HG02981 (cell line): Measurements from ENCODE around the gene RNF168.
A peak's percentile ranks its signal among the peaks of the same experiment; 100 is the strongest.
"Not testable (repeated sequence)": the region's sequence is repeated elsewhere in the genome, so short reads cannot be mapped to it uniquely, and the experiment has no call there.

Source experiments
- ATAC-seq: cut with Tn5 transposase; IDR thresholded peaks from one replicate; pipeline ENCODE4 v1.9.1; 2021; ENCODE audit warnings: mild to moderate bottlenecking, moderate library complexity; ENCODE audit not compliant: unreplicated experiment

Gene RNF168

DNA sequence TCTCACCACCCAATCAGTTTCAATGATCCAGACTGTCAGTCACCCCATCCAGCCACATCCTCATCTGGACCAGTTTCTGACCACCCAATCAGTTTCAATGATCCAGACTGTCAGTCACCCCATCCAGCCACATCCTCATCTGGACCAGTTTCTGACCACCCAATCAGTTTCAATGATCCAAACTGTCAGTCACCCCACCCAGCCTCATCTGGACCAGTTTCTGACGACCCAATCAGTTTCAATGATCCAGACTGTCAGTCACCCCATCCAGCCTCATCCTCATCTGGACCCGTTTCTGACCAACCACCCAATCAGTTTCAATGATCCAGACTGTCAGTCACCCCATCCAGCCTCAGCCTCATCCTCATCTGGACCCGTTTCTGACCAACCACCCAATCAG is 33.4 kb downstream of the RNF168 start:
- ATAC-seq, result not testable (repeated sequence)

DNA sequence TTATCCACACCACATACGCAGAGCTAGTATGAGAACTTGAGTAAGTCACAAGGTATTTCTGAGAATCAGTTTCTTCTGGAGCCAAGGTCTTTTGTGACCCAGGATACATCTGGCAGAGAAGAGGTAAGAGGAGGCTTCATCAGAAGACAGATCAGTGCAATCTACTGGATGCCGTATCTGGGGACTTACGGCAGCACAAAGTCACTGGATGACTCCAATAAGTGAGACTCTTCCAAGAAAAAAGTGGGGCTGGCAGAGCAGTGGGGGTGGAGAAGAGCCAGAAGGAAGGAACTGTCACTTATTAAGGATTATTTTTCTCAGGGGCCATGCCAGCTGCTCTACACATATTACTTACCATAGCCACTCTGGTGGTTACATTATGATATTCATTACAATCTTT is 39.8 kb downstream of the RNF168 start:
- ATAC-seq, result no peak

GRCh38 chr3:196463478-196463756 is 40.2 kb downstream of the RNF168 start:
- no peak for ATAC-seq

- not testable (repeated sequence) for ATAC-seq
These were observed 40.7 kb downstream of the RNF168 start for GRCh38 chr3:196462680-196463477.

DNA sequence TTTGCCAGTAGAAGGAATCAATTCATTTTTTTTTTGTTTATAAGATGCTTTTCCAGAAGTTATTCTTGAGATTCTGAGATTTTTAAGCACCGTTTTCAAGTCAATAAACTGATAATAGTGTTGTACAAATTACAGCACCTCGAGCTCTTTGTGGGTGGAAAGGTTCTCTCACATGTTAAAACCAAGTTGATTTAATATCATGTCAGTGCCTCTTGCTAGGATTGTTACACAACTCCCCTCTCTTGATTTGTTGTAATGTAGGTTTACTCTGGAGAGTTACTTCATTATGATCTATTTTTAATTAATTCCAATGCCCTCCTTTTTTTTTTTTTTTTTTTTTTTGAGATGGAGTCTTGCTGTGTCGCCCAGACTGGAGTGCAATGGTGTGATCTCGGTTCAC is 45.5 kb downstream of the RNF168 start:
- no peak for ATAC-seq

- not testable (repeated sequence) for ATAC-seq
These were observed 46.1 kb downstream of the RNF168 start for GRCh38 chr3:196457470-196457869.

DNA sequence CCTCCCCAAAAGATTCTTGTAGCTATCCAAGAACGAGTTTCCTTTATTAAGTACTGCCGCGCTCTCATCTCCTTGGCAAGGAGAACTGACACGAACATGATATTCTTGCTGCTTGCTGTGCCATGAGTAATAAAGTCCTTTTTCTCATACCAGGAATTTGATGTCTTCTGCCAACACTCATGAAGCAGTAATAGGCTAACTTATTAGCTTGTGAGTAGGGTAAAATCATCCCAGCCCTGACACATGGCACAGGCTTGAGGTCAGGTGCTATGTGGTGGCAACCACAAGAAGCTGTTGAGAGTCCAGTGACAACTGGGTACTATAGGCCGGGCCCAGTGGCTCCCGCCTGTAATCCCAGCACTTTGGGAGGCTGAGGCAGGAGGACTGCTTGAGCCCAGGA is 48.6 kb downstream of the RNF168 start:
- no peak for ATAC-seq

DNA sequence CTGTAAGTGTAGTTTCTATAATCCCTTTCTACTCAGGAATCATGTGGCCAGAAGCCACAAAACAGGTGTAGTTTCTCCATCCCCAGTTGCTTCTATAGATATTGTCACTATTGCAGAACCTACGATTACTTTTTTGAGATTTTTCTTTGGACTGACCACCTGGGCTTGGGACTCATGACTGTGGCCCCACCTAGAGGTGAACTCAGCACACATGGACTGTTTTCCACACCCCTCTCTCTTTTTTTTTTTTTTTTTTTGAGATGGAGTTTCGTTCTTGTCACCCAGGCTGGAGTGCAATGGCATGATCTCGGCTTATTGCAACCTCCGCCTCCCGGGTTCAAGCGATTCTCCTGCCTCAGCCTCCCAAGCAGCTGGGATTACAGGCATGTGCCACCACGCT is 58.2 kb downstream of the RNF168 start:
- not testable (repeated sequence) for ATAC-seq

DNA sequence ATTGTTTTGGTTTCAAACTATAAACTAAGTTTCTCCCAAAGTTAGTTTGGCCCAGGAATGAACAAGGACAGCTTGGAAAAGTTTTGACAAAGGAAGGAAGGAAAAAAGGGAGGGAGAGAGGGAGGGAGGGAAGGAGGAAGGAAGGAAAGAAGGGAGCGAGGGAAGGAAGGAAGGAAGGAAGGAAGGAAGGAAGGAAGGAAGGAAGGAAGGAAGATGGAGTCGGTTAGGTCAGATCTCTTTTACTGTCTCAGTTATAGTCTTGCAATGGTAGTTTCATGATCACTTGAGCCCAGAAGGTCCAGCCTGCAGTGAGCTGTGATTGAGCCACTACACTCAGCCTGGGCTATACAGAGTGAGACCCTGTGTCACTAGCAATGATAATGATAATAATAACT is 59.1 kb downstream of the RNF168 start:
- no peak for ATAC-seq

GRCh38 chr3:196440696-196441095 is 62.9 kb downstream of the RNF168 start:
- no peak for ATAC-seq

DNA sequence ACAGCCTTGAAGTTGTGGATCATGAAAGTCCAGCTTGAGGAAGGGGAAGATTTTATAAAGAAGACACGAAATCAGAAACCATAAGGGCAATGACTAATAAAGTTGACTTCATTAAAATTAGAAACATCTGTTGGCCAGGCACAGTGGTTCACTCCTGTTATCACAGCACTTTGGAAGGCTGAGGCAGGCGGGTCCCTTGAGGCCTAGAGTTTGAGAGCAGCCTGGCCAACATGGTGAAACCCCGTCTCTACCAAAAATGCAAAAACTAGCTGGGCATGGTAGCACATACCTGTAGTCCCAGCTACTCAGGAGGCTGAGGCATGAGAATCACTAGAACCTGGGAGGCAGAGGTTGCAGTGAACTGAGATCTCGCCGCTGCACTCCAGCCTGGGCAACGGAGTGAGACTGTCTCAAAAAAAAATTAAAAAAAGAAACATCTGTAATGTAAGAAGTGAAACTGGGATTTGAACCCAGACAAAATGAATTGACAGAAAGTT is 63.5 kb downstream of the RNF168 start:
- ATAC-seq, result no peak

DNA sequence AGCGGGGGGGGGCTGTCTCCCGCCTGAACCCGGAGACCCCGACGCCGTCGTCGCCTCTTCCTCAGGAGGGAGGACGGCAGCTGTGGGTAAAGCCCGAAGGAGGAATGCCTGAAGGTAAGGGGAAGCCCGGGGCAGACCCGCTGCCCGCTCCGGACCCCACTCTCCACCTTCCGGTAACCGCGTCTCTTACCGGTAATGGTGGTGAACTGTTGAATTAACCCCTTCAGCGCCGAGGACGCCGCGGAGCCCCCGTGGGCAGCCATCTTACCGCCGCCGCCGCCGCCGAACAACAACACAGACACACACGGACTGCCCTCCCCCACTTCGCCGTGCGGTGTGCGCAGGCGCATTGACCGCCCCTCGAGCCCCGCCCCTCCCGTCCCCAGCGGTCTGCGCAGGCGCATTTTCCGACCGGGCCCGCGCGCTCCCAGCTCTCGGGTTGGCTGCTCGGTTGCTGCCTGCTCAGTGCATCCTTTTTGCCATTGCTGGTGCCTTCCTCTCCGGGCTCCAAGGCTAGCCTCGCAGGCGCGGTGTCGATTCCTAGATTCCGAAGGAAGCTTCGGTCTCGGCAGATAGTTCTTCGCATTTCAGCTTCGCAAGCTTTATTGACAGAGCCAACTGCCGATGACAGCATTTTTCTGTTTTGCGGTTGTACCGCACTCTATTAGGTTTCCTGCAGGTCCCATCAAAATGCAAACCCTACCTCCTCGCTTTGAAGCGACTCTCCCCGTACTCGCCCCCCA is 71.3 kb downstream of the RNF168 start, which contains the start of gene UBXN7:
Gene UBXN7 (minus strand): TSS at position 291 of the 743 bp plus-strand sequence. CDS start 28 bp downstream, at position 263.
- ATAC-seq, result peak; percentile 85

GRCh38 chr3:196431181-196432136 is 72.1 kb downstream of the RNF168 start:
- ATAC-seq, result peak; percentile 30

DNA sequence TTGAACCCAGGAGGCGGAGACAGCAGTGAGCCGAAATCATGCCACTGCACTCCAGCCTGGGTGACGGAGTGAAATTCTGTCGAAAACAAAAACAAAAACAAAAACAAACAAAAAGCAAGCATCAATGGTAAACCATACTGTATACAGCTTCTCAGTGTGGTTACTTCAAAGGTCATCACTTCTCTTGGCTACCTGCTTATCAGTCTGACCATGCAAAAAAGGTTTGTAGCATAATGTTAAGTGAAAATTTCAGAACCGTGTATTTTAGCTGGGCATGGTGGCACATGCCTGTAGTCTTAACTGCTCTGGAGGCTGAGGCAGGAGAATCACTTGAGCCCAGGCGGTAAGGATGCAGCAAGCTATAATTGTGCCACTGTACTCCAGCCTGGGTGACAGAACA is 75.5 kb downstream of the RNF168 start:
- no peak for ATAC-seq

DNA sequence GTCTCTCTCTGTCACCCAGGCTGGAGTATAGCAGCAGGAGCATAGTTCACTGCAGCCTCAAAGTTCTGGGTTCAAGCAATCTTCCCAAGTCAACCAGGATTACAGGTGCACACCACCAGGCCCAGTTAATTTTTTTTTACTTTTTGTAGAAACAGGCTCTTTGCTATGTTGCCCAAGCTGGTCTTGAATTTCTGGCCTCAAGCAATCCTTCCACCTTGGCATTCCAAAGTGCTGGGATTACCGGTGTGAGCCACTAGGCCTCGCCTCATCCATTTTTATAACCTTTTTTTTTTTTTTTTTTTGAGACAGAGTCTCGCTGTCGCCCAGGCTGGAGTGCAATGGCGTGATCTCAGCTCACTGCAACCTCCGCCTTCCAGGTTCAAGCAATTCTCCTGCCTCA is 79.1 kb downstream of the RNF168 start:
- not testable (repeated sequence) for ATAC-seq

DNA sequence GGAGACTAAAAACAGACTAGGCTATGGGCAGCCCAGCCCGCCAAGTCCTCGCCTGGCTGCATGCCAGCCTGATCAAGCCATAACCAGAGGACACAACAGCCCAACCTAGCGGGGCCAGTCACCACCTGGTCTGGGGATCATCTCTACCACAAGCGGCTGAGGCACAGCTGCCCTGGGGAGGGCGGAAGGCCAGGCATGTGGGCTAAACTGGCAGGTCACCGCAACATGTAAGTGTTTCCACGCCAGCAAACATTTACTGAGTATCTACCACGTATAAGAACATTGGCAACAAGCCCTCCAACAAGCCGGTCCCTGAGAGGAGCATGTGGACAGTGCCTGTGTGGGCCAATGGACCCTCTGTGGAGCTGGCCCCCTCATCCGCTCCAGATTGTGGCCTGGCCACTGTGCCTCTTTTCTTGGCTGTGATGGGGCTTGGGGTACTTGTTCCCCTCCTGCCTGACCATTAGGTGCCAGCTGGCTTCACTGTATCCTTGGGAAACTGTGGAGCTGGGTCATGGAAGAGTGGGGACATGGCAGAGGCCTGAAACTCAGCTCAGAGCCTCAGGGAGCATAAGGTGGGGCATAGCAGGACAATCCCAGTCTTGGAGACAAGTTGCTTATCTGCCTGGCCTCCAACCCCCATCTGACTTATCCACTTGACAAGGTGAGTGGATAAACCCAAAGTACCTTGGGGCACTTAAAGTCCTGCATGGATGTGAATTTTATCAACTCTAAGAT is 80.4 kb downstream of the RNF168 start:
- no peak for ATAC-seq

GRCh38 chr3:196421668-196422067 is 81.9 kb downstream of the RNF168 start:
- not testable (repeated sequence) for ATAC-seq

DNA sequence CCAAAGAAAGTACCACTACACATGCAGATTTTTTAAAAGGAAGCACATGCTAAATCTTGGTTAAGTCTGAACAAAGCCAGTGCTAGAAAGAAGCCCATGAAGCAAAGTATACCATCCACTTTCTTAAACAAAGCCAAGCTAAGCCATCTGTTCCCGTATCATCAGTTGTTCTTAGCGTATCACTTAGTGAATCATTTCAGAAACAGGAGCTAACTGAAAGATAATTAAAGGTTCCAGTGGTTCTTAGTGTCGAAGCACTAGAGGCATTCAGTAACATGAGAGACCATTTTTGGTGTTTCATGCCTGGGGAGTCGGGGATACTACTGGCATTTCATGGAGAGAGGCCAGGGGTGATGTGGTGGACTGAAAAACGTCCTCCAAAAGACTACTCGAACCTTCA is 84.2 kb downstream of the RNF168 start:
- no peak for ATAC-seq
